NCI-H1930 (cell line): Measurements from ENCODE around the gene FRY.

Experiments
- DNase-seq, 2 experiments: peaks; one replicate each; lab custom pipeline; 2025; lab: John Stamatoyannopoulos, UW

Gene FRY

GRCh38 chr13:32134241-32135055, 102.9 kb downstream of the FRY start:
- no peak for DNase-seq

GRCh38 chr13:32135056-32135390, 103.4 kb downstream of the FRY start:
- DNase-seq: no peak

GRCh38 chr13:32135655-32136054, 104.1 kb downstream of the FRY start:
- DNase-seq: no peak

- no peak for DNase-seq
Observed at GRCh38 chr13:32136061-32136460, 104.5 kb downstream of the FRY start.

GRCh38 chr13:32136716-32137115, 105.1 kb downstream of the FRY start:
- peak in 1 of 2 experiments; percentile 31 for DNase-seq

GRCh38 chr13:32139251-32139650, 107.7 kb downstream of the FRY start:
- DNase-seq: no peak

GRCh38 chr13:32140109-32140508, 108.5 kb downstream of the FRY start:
- DNase-seq: no peak

- no peak for DNase-seq
Observed at GRCh38 chr13:32141462-32141861, 109.9 kb downstream of the FRY start.

- DNase-seq: no peak
Observed at GRCh38 chr13:32142115-32142514, 110.5 kb downstream of the FRY start.

- no peak for DNase-seq
Observed at GRCh38 chr13:32142956-32143375, 111.4 kb downstream of the FRY start.

- DNase-seq: no peak
Observed at GRCh38 chr13:32147193-32147592, 115.6 kb downstream of the FRY start.

- no peak for DNase-seq
Observed at GRCh38 chr13:32147976-32148375, 116.4 kb downstream of the FRY start.

- no peak for DNase-seq
Observed at GRCh38 chr13:32150239-32150638, 118.7 kb downstream of the FRY start.

- DNase-seq: no peak
Observed at GRCh38 chr13:32150794-32151193, 119.2 kb downstream of the FRY start.

GRCh38 chr13:32151240-32151639, 119.7 kb downstream of the FRY start:
- no peak for DNase-seq

GRCh38 chr13:32153056-32153455, 121.5 kb downstream of the FRY start:
- DNase-seq: no peak

- DNase-seq: no peak
Observed at GRCh38 chr13:32159137-32159869, 127.7 kb downstream of the FRY start.

- DNase-seq: no peak
Observed at GRCh38 chr13:32162395-32163005, 130.9 kb downstream of the FRY start.

GRCh38 chr13:32164622-32165268, 133.2 kb downstream of the FRY start:
- peak; percentile 59 to 75 for DNase-seq

GRCh38 chr13:32165796-32166195, 134.2 kb downstream of the FRY start:
- DNase-seq: no peak

- no peak for DNase-seq
Observed at GRCh38 chr13:32168131-32168530, 136.6 kb downstream of the FRY start.

- no peak for DNase-seq
Observed at GRCh38 chr13:32170841-32171240, 139.3 kb downstream of the FRY start.

- no peak for DNase-seq
Observed at GRCh38 chr13:32173881-32174280, 142.3 kb downstream of the FRY start.
